ENCODE measurements around the gene POR. TPM values are rescaled to one million over a fixed set of nuclear protein-coding genes. Genes with fewer than 3 reads are reported as not detected.

POR gene
- total RNA-seq, 1 experiment from 2014 or later: 168 TPM

GRCh38 chr7:75953931-75954330 lies 39.0 kb downstream of the POR start:
- Histone ChIP-seq H3K4me3 (ENCODE audit: low read depth in 2 of 2, low read length in 2 of 2) (no peak overlapping the region), H3K4me1 (ENCODE audit: control insufficient read depth, insufficient read depth, low read length) (peaks cover 19% of the 10 kb centered on the region), H3K9me3 (ENCODE audit: control insufficient read depth, insufficient read depth, low read depth, low read length) (no peaks in the 10 kb centered on the region), H3K27me3 (ENCODE audit: control insufficient read depth, insufficient read depth, low read length) (no peaks in the 10 kb centered on the region), H3K27ac (ENCODE audit: low read length) (no peak overlapping the region), H3K36me3 (ENCODE audit: control insufficient read depth, insufficient read depth, low read length) (no peaks in the 10 kb centered on the region)
- ChIA-PET POLR2A (no interaction called here), CTCF (no interaction called here)
- in situ Hi-C loops (cut with HindIII; ENCODE audit: low pct_unique_long_range_greater_than_20kb, low sequenced_read_pairs) (no loop called here), intact Hi-C loops (cut with micrococcal nuclease; ENCODE audit: unreplicated experiment) (no loop called here)
- TF ChIP-seq REST (IDR thresholded peaks at IDR 0.05; ENCODE audit: insufficient read depth in 1 of 2, low read depth in 2 of 2, low read length in 1 of 2) (no peak), TCF7L2 (IDR thresholded peaks at IDR 0.05; ENCODE audit: low read depth, low read length) (no peak), SIN3A (IDR thresholded peaks at IDR 0.05; ENCODE audit: borderline replicate concordance, insufficient read depth, low read depth, low read length) (no peak), POLR2AphosphoS5 (IDR thresholded peaks at IDR 0.05; ENCODE audit: low read depth, low read length) (no peak), CTCF (IDR thresholded peaks at IDR 0.05) (no peak)
- no TSS peak for BruUV-seq (replicated peaks)
- DNase-seq (ENCODE audit: low read depth, low spot score): no peak
- ATAC-seq: no peak

- CTCF ChIA-PET: no interaction called here
- no peak overlapping the region for H3K27ac ChIP-seq (ENCODE audit: low read length)
- DNase-seq (ENCODE audit: low read depth, low spot score) (no peak), ATAC-seq (peak; percentile 20; the same call in 1 of the 2 replicates)
- intact Hi-C loops (cut with micrococcal nuclease; ENCODE audit: unreplicated experiment): no loop called here
- H3K4me1 ChIP-seq (ENCODE audit: control insufficient read depth, insufficient read depth, low read length): peaks cover 20% of the 10 kb centered on the region
- POLR2A ChIA-PET: no interaction called here
- H3K27me3 ChIP-seq (ENCODE audit: control insufficient read depth, insufficient read depth, low read length): no peaks in the 10 kb centered on the region
- in situ Hi-C loops (cut with HindIII; ENCODE audit: low pct_unique_long_range_greater_than_20kb, low sequenced_read_pairs): no loop called here
- no peak for TF ChIP-seq CTCF (IDR thresholded peaks at IDR 0.05)
- no peak for TF ChIP-seq SIN3A (IDR thresholded peaks at IDR 0.05; ENCODE audit: borderline replicate concordance, insufficient read depth, low read depth, low read length)
- no peak for TF ChIP-seq POLR2AphosphoS5 (IDR thresholded peaks at IDR 0.05; ENCODE audit: low read depth, low read length)
- no peak for TF ChIP-seq REST (IDR thresholded peaks at IDR 0.05; ENCODE audit: insufficient read depth in 1 of 2, low read depth in 2 of 2, low read length in 1 of 2)
- no peak for TF ChIP-seq TCF7L2 (IDR thresholded peaks at IDR 0.05; ENCODE audit: low read depth, low read length)
- no peaks in the 10 kb centered on the region for H3K36me3 ChIP-seq (ENCODE audit: control insufficient read depth, insufficient read depth, low read length)
- H3K4me3 ChIP-seq (ENCODE audit: low read depth in 2 of 2, low read length in 2 of 2): no peak overlapping the region
- BruUV-seq (replicated peaks): TSS peak; percentile 60
- H3K9me3 ChIP-seq (ENCODE audit: control insufficient read depth, insufficient read depth, low read depth, low read length): no peaks in the 10 kb centered on the region
Measured at GRCh38 chr7:75955331-75955955, 40.5 kb downstream of the POR start.

Data from Panc1 (cell line).